D721Med (cell line): ENCODE measurements around the gene NCKAP5.
A peak's percentile ranks its signal among the peaks of the same experiment; 100 is the strongest.
"Not testable (repeated sequence)": the region's sequence is repeated elsewhere in the genome, so short reads cannot be mapped to it uniquely, and the experiment has no call there.

Experiments
- DNase-seq: peaks from one replicate; pipeline ENCODE4 v3.0.0; 2011; ENCODE audit warnings: low spot score; ENCODE audit not compliant: insufficient read length
- FAIRE-seq: peaks from 2 replicates; lab custom pipeline; 2011; peaks lifted over from hg19 to GRCh38; lab: Jason Lieb, UNC
- TF ChIP-seq, protein P1 (sequence below): IDR thresholded peaks from 2 replicates; pipeline ENCODE4 v1.5.1; 2012; ENCODE audit warnings: mild to moderate bottlenecking, control low read depth; ENCODE audit not compliant: insufficient read depth; ENCODE audit errors: missing control alignments

Gene NCKAP5

DNA sequence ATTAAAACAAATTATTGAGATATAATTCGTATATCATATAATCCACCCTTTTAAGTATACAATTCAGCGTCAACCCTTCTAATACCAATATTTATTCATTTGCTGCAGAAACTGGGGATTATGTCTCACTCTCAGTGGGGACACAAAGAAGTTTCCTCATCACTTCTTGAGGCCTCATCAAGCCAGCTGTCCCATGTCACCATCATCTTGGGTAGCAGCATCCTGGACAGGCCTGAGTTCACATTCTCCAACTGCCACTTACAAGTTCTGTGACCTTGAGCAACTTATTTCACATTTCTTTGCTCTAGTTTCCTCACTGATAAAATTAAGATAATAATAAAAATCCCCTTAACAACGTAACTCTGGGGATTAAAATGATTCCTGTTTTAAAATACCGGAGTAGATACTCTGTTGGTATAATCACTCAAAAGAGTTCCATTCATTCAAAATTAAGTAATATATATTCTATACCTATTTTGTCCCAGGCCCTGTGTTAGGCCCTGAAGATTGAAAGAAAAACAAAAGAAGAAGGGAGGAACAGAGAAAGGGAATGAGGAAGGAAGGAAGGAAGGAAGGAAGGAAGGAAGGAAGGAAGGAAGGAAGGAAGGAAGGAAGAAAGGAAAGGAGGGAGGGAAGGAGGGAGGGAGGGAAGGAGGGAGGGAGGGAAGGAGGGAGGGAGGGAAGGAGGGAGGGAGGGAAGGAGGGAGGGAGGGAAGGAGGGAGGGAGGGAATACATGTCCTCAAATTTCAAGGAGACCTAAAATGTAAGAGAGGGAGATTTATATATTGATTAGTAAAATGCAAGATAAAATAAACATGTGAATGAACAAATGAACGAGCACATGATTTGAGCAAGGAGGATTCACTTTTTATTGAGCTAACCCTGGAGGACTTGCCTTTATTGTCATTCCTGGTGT, 42.4 kb downstream of the NCKAP5 start:
- FAIRE-seq (no peak), DNase-seq (no peak)
- TF ChIP-seq, protein P1, sequence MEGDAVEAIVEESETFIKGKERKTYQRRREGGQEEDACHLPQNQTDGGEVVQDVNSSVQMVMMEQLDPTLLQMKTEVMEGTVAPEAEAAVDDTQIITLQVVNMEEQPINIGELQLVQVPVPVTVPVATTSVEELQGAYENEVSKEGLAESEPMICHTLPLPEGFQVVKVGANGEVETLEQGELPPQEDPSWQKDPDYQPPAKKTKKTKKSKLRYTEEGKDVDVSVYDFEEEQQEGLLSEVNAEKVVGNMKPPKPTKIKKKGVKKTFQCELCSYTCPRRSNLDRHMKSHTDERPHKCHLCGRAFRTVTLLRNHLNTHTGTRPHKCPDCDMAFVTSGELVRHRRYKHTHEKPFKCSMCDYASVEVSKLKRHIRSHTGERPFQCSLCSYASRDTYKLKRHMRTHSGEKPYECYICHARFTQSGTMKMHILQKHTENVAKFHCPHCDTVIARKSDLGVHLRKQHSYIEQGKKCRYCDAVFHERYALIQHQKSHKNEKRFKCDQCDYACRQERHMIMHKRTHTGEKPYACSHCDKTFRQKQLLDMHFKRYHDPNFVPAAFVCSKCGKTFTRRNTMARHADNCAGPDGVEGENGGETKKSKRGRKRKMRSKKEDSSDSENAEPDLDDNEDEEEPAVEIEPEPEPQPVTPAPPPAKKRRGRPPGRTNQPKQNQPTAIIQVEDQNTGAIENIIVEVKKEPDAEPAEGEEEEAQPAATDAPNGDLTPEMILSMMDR = no peak

DNA sequence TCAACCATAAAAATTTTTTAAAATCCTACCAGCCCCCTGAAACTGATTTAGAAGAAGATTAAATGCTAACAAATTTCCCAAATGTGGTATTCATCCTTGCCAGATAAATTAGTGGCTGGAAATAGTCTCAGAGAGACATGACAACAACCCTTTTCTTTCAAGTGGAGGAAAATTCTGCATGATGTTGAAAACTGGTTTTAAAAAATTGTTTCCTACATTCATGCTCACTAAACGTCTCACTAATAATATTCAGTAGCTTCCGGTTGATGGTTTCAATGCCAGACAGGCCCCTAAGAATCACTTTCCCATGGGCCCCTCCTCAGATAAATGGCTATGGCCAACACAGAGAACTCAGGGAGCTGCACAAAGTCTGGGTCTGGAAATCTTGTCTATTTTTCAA, 43.2 kb downstream of the NCKAP5 start:
- DNase-seq = no peak
- TF ChIP-seq, protein P1 = no peak
- FAIRE-seq = no peak

DNA sequence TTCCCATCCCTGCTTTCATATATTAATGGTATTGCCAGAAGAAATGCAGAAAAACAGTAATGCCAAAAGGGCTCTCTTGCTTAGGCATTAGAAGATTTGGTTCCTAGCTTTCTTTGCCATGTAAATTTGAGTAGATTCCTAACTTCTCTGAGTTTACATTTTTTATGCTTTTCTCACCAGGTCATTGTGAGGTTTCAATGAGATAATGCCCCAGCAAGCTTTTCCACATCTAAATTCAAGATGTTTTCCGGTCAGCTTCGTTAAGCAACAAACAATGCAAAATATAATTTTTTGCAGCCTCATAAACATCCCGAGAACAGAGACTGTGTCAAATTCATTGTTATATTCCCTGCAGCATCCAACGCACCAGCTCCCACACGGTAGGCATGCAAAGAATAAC, 44.9 kb downstream of the NCKAP5 start:
- TF ChIP-seq, protein P1 = no peak
- FAIRE-seq = no peak
- DNase-seq = no peak

DNA sequence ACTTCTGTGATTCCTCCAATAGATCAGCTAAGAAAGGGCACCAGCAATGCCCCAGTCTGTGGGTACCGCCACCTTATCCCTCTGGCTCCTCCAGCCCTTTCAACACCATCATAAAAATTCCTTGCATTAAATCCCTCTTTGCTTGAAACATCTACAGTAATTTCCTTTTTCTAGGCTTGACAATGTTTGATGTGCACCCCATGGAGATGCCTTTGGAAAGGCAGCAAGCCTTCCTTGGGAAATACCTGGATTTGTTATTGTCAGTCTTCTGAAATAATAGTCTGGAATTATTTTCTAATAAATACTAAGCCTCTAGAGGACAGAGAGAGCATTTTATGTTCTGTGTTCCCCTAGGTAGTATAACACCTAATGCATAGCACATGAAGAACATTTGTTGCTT, 46.1 kb downstream of the NCKAP5 start:
- no peak for FAIRE-seq
- TF ChIP-seq, protein P1 = no peak

DNA sequence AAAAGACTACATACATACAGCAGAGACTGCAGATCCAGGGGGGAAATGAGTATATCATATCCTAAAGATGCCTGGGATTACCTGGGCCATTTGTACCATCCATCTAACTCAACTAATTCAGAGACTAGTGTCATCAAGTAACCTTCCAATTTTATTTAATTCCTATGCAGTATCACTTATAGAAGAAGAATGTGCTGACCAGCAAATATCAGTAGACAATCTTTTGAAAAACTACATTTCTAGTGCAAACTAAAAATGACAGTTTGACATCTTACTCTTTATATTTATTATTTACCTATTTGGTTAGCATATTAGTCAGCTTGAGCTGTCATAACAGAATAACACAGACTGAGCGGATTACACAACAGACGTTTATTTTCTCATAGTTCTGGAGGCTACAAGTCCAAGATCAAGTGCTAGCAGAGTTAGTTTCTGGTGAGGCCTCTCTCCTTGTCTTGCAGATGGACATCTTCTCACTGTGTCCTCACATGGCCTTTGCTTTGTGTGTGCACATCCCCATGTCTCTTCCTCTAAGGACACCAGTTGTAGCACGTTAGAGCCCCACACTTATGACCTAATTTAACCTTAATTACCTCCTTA, 47.0 kb downstream of the NCKAP5 start:
- FAIRE-seq (no peak), DNase-seq (no peak)

More for the DNA sequence above, 46.1 kb downstream of the NCKAP5 start:
- DNase-seq = no peak

DNA sequence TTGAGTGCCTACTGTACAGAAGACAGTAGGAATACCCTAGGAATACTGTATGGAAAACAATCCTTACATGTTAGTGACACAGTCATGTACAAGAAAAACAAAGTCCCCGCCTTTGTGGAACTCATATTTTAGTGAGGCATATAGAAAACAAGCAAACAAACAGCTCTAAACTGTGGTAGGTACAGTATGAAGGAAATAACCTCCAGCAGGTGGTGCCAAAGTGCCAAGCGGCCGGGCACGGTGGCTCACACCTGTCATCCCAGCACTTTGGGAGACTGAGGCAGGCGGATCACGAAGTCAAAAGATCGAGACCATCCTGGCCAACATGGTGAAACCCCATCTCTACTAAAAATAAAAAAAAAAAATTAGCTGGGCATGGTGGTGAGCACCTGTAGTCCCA, 48.6 kb downstream of the NCKAP5 start:
- TF ChIP-seq, protein P1 = peak; percentile 24
- not testable (repeated sequence) for DNase-seq, FAIRE-seq

More for the DNA sequence above, 47.0 kb downstream of the NCKAP5 start:
- TF ChIP-seq, protein P1 = no peak
